ENCODE measurements around the gene THSD7B.
"Not testable (repeated sequence)": the region's sequence is repeated elsewhere in the genome, so short reads cannot be mapped to it uniquely, and the experiment has no call there.

The THSD7B gene

GRCh38 chr2:137048455-137048854 is 283.1 kb downstream of the THSD7B start:
- no peak for FAIRE-seq

DNA sequence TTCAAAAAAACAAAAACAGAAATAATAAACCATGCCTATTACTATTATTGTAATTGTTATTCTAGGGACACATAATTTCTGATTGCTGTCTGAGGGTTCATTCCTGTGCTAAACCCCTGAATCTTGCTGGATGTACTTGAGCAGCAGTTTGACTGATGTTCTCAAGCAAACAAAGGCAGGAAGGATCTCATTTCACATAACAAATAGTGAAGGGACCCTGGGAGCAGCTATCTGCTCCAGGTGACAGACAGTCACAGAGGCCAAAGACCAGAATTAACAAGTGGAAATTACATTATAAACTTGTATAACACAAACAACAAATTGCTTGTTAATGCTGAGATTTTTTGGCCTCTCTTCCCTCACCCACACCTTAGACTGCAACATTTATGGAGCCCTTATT is 284.2 kb downstream of the THSD7B start:
- FAIRE-seq, result no peak

DNA sequence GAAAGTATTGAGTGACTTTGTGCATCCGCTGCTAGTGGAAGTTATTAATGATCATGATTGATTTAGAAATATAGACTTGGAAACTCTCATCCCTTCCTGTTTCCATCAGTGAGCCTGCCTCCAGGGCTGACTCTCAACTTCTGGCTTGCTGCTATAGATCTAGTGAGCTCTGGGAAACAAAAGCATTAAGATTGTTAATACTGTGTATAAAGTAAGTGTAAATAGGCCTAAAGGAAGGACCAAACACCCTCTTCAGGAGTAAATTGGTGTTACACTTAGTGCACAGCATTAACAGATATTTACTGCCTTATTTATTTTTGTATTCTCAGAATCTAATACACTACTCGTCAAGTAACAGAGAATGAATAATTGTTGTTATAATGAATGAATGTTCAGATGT is 285.6 kb downstream of the THSD7B start:
- FAIRE-seq, result no peak

DNA sequence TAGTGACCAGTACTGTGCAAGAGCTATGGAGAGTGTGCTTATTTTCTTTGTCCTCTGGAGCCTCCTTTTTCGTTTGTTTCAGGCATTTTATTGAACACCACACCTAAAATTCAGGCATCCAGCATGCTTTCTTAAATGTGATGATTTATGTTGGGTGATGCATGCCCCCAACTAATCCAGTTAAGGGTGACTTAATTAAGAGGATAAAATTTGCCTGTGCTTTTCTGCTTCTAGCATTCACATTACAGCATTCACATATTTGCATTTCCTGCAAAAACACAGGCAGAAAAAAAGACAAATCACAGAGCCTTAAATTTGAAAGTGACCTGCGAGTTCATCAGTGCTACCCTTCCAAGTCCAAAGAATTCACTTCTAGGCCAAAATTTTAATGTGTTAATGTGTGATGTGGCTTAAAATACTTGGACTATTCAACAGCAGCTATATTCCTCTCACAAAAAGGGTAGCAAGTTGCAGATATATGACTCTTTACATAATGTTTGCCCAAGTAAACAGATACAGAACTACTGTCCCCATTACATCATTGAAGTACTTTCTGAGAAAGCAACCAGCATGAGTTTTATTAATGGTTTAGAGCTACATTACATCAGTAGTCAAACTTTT is 286.5 kb downstream of the THSD7B start:
- no peak for FAIRE-seq

DNA sequence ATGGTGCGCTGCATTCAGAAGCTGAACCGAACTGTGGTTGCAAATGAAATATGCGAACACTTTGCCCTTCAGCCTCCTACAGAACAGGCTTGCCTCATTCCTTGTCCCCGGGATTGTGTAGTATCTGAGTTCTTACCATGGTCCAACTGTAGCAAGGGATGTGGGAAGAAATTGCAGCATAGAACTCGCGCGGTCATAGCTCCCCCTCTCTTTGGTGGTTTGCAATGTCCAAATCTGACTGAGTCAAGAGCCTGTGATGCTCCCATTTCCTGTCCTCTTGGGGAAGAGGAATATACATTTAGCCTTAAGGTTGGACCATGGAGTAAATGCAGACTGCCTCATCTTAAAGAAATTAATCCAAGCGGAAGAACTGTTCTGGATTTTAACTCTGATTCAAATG is 291.4 kb downstream of the THSD7B start:
- no peak for FAIRE-seq

DNA sequence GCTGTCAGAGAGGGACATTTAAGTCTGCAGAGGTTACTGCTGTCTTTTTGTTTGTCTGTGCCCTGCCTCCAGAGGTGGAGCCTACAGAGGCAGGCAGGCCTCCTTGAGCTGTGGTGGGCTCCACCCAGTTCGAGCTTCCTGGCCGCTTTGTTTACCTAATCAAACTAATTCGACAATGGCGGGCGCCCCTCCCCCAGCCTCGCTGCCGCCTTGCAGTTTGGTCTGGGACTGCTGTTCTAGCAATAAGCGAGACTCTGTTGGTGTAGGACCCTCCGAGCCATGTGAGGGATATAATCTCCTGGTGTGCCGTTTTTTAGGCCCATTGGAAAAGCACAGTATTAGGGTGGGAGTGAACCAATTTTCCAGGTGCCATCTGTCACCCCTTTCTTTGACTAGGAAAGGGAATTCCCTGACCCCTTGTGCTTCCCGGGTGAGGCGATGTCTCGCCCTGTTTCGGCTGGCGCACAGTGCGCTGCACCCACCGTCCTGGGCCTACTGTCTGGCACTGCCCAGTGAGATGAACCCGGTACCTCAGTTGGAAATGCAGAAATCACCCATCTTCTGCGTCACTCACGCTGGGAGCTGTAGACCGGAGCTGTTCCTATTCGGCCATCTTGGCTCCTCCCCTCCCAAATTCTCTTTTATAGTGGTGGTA is 310.9 kb downstream of the THSD7B start:
- not testable (repeated sequence) for FAIRE-seq

- FAIRE-seq, result no peak
Observed at GRCh38 chr2:137091704-137092103, 326.4 kb downstream of the THSD7B start.

DNA sequence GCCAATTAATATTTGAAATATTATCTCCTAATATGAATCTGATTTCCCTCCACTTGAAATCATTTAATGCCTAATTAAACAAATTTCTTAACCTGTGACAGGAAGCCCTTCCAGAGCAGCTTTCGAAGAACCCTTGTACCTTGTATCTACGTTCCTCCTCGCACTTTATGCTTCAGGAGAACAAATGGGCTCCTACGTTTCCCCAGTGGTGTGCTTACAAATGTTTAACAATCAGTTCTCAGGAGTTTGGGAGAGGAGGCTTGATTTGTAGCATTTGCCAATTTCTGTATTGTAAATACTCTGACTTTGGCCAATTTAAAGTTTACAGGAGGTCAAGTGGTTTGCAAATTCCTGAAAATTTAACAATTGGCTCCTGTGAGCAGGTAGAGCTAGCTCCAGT is 327.8 kb downstream of the THSD7B start:
- FAIRE-seq, result no peak

- FAIRE-seq, result no peak
Observed at GRCh38 chr2:137096187-137096586, 330.8 kb downstream of the THSD7B start.

DNA sequence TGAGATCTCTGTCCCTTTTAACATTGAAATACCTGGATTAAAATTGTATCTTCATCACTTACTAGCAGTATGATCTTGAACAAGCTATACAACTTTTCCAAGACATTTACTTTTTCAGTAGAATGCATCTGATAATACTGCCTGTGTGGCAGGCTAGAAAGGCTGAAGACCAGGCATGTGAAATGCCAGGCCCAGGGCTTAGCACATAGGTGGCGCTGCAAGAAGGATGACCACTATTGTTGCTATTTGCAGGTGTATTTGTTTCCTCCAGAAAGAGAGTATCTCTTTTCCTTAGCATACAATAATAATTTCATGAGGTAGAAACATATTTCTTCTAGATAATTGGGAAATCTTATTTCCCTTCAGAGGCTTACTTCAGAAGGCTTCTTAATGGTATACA is 331.3 kb downstream of the THSD7B start:
- FAIRE-seq, result no peak

GRCh38 chr2:137101814-137102213 is 336.5 kb downstream of the THSD7B start:
- FAIRE-seq, result not testable (repeated sequence)

GRCh38 chr2:137107904-137108303 is 342.6 kb downstream of the THSD7B start:
- no peak for FAIRE-seq

GRCh38 chr2:137111896-137112295 is 346.6 kb downstream of the THSD7B start:
- no peak for FAIRE-seq

GRCh38 chr2:137115081-137115794 is 349.9 kb downstream of the THSD7B start:
- no peak for FAIRE-seq

DNA sequence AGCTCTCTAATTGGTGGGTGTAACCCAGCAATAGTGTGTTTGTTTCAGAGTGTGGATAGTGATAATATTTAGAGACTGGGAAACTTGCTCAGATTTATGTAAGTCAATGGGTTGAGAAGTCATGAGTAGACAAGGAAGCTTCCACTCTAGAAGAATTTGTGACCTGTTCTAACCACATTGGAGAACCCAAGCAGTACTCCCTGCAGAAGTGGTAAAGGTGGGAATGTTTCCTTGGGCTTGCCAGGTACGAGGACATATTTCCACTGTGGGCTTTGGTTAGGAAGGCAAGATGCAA is 350.4 kb downstream of the THSD7B start:
- FAIRE-seq, result no peak

DNA sequence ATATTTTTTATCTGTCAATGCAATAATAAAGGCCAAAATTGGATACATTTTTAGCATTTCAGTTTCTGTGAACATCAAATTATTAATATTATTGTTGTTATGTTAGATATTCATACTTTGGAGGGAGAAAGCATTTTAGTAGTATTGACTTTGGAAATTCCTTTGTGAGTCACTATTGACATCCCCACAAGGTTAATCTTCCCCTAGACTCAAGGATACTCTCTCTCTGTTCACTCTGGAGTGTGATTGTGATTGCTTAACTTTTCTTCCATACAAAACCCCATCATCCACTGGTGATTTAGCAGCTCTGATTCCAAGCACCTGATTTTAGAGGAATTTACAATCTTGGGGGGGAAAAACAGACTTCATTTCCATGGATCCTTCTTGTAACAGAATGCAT is 352.0 kb downstream of the THSD7B start:
- FAIRE-seq, result no peak

DNA sequence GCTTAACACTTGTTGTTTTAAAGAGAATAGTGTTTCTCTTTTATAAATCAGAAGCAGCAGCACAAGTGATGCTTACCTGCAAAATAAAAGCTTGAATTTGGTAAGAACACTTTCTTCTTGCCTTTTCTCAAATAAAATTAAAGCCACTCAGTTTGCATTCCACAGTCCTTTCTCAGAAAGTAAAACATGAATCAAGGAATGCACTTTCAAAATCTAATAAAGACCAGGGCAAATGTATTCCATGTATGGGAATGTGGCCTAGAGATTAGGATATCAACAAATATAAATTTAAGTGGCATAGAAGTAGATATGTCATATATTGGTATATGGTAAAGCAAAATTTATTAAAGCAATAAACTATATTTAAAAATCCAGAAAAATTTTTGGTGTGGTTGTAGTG is 352.8 kb downstream of the THSD7B start:
- FAIRE-seq, result no peak

DNA sequence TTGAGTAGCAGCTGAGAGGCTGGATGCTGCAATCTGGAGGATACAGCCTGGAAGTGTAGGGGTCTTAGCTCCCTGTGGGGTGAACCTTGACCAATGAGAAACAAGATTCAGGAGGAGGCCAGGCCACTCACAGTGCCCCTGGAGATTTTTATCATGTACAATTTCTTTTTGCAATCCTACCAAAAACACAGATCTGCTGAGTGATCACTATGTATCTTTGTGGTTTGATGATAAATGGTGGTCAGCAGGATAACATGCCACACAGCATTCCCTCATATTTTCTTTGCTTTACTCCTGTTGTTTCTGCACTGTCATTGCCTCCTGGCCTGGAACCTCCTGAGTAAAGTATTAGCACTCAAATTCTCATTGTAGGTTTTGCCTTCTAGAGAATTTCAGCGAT is 357.9 kb downstream of the THSD7B start:
- no peak for FAIRE-seq

DNA sequence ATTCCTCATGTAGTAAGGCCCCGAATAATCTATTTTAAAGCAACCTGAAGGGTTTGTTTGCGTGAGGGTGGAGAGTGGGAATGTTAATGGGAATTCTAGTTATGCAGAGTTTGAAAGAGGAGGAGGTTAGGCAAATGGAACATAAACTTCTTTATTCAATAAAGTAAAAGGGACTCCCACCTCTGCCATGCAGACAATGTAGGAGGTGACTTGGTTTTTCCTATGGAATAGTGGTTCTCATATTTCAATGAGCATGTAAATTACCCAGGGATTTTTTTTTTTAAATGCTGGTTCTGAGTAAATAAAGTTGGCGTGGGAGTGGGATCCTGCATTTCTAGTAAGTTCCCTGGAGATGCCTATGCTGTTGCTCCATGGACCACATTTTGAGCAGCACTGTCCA is 367.9 kb downstream of the THSD7B start:
- no peak for FAIRE-seq

- no peak for FAIRE-seq
Observed at GRCh38 chr2:137138263-137138662, 372.9 kb downstream of the THSD7B start.

DNA sequence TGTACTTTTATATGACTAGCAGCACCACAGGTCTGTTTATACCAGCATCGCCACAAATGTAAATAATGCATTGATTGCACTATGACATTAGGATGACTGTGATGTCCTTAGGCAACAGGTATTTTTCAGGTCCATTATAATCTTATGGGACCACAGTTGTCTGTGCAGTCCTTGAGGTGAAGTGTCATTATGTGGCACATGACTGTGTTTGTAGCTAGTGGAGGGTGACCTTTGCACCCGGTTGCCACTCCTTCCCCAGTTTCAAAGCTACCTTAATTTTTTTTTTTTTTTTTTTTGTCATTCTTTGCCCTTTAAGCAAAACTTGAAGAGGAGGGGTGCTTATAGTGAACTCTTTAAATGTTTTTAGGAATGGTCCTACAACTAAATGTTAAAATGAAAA is 386.4 kb downstream of the THSD7B start:
- FAIRE-seq, result no peak

- FAIRE-seq, result no peak
Observed at GRCh38 chr2:137154946-137155345, 389.6 kb downstream of the THSD7B start.

DNA sequence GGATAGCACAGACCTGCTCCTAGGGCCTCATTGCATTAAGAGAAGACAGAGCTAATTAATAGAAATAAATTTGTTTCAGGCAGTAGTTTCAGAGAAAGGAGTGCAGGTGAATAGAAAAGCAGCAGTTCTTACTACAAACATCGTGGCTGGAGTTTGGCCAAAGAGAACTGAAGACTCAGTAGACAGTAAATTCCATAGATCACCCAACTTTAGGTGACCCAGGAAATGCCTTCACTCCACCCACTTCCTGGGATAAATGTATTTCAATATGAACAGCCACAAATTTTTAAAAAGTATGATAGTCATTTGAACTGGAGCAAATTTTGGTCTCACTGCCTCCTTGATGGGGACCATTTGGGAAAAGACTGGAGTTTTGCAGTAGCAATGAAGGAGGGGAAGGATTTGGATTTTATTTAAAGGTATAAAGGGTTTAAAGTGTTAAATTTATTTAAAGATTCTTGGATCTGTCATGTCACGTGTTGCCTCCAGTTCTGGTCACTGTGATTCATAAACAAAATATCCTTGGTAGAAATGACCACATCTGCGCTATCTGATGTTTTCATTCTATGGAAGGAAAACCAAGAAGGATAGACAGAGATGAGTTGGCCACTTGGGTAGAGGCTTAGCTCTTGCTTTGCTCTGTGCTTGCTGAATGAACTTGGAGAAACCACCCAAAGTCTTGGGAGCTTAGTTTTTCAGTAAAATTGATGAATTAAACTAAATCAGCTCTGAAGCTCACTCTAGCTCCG is 390.2 kb downstream of the THSD7B start:
- no peak for FAIRE-seq
